ENCODE data around the gene SLC39A1.

SLC39A1 gene

DNA sequence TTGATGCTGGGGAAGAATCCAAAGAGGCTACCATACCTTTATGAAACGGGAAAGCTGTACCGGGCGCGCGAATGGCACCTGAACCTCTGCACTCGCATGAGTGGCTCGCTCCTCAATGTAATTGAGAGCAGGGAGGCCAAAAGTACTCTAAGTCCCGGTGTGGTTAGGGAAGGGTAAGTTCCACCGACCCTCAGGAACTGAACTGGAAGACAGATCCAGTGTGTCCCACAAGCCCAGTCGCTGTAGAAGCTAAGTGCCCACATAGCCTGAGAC is 41.6 kb downstream of the SLC39A1 start:
- Histone ChIP-seq H2BK120ac (ENCODE audit: low read depth, low read length) (no peak overlapping the region), H2BK12ac (ENCODE audit: low read length) (no peak overlapping the region), H2AFZ (ENCODE audit: low read length) (peak overlapping the region; percentile 62), H2BK5ac (ENCODE audit: low read length) (peak overlapping the region; percentile 87), H3K36me3 (replicated peaks in 1 of 2; ENCODE audit: control insufficient read depth in 2 of 2, insufficient read depth in 2 of 2, low read length in 2 of 2) (peaks cover 4 to 24% of the 10 kb centered on the region in 2 donors), H3K79me1 (ENCODE audit: low read depth, low read length) (peaks cover 3% of the 10 kb centered on the region), H3K9ac (ENCODE audit: low read depth, low read length, poor library complexity) (peak overlapping the region; percentile 92), H2AK5ac (ENCODE audit: low read depth, low read length) (peak overlapping the region; percentile 19), H4K91ac (ENCODE audit: low read depth, low read length, poor library complexity) (no peak overlapping the region), H4K8ac (ENCODE audit: low read depth, low read length) (no peak overlapping the region), H3K4ac (ENCODE audit: low read length) (no peak overlapping the region), H3K27me3 (ENCODE audit: control insufficient read depth in 3 of 3, insufficient read depth in 3 of 3, low read depth in 1 of 3, low read length in 3 of 3) (no peaks in the 10 kb centered on the region), H3K4me3 (ENCODE audit: low read length in 2 of 2) (peak overlapping the region; percentile 69 to 84), H3K27ac (replicated peaks; ENCODE audit: low read length) (peak overlapping the region; percentile 98), H3K14ac (ENCODE audit: low read length) (no peak overlapping the region), H3K18ac (ENCODE audit: low read length) (peak overlapping the region; percentile 80), H2BK15ac (ENCODE audit: low read length) (no peak overlapping the region), H3K23ac (ENCODE audit: low read depth, low read length, poor library complexity) (peak overlapping the region; percentile 0), H3K4me1 (ENCODE audit: control insufficient read depth in 2 of 2, insufficient read depth in 1 of 2, low read depth in 1 of 2, low read length in 2 of 2) (peaks cover 15 to 17% of the 10 kb centered on the region in 2 donors), H3K4me2 (ENCODE audit: insufficient read depth, low read length, poor library complexity, severe bottlenecking) (peak overlapping the region; percentile 63), H3K9me3 (replicated peaks in 1 of 2; ENCODE audit: control insufficient read depth in 2 of 2, insufficient read depth in 1 of 2, low read depth in 1 of 2, low read length in 2 of 2) (no peaks in the 10 kb centered on the region)
- WGBS, 2 donors (ENCODE audit: extremely low coverage in 2 of 2, insufficient read length in 2 of 2, insufficient replicate concordance in 1 of 2), result no CpG with 5 or more reads among the region's 10 CpGs
- no peak for DNase-seq (ENCODE audit: low spot score)

DNA sequence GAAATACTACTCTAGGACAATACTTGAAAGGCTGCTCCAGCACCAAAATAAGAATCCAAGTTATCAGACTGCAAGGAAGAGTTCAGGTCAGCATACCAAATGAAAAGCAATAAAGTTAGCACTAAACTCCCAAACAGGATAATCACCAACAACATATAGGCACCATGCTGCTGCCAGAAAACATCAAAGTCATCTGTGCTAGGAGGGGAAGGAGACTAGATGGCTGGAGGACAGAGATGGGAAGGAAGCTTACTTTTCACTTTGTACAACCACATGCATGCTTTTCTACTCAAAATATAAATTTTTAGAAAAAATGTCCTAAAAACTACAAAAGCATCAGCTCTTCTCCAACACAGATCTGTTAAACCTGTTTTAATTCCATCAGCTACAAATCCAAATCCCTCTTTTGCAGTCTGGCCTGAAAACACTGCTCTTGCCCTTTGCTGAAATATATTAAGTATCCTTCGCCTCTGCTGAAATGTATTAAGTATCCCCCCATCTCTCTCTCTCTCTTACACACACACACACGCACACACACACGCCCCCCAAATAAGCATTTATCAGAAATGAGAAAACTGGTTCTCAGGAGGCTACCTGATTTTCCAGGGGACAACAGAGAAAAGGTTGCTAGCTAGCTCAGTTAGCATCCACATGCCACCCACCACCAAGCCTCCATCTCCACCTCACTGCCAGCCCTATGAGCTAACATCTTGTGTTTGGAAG is 42.1 kb downstream of the SLC39A1 start:
- H2AFZ ChIP-seq (ENCODE audit: low read length), result no peak overlapping the region
- peak overlapping the region; percentile 69 to 84 for H3K4me3 ChIP-seq (ENCODE audit: low read length in 2 of 2)
- DNase-seq (ENCODE audit: low spot score), result no peak
- no peak overlapping the region for H4K91ac ChIP-seq (ENCODE audit: low read depth, low read length, poor library complexity)
- H3K23ac ChIP-seq (ENCODE audit: low read depth, low read length, poor library complexity), result peak overlapping the region; percentile 0
- H2BK15ac ChIP-seq (ENCODE audit: low read length), result no peak overlapping the region
- H3K79me1 ChIP-seq (ENCODE audit: low read depth, low read length), result peaks cover 3% of the 10 kb centered on the region
- no peak overlapping the region for H3K14ac ChIP-seq (ENCODE audit: low read length)
- H2BK120ac ChIP-seq (ENCODE audit: low read depth, low read length), result no peak overlapping the region
- no peaks in the 10 kb centered on the region for H3K9me3 ChIP-seq (replicated peaks in 1 of 2; ENCODE audit: control insufficient read depth in 2 of 2, insufficient read depth in 1 of 2, low read depth in 1 of 2, low read length in 2 of 2)
- H3K4me1 ChIP-seq (ENCODE audit: control insufficient read depth in 2 of 2, insufficient read depth in 1 of 2, low read depth in 1 of 2, low read length in 2 of 2), result peaks cover 15 to 17% of the 10 kb centered on the region in 2 donors
- peaks cover 4 to 25% of the 10 kb centered on the region in 2 donors for H3K36me3 ChIP-seq (replicated peaks in 1 of 2; ENCODE audit: control insufficient read depth in 2 of 2, insufficient read depth in 2 of 2, low read length in 2 of 2)
- no peak overlapping the region for H3K18ac ChIP-seq (ENCODE audit: low read length)
- peak overlapping the region; percentile 63 for H3K4me2 ChIP-seq (ENCODE audit: insufficient read depth, low read length, poor library complexity, severe bottlenecking)
- H2BK12ac ChIP-seq (ENCODE audit: low read length), result no peak overlapping the region
- no peak overlapping the region for H4K8ac ChIP-seq (ENCODE audit: low read depth, low read length)
- no peak overlapping the region for H3K27ac ChIP-seq (replicated peaks; ENCODE audit: low read length)
- no CpG with 5 or more reads among the region's 3 CpGs for WGBS, 2 donors (ENCODE audit: extremely low coverage in 2 of 2, insufficient read length in 2 of 2, insufficient replicate concordance in 1 of 2)
- peak overlapping the region; percentile 87 for H2BK5ac ChIP-seq (ENCODE audit: low read length)
- H3K9ac ChIP-seq (ENCODE audit: low read depth, low read length, poor library complexity), result peak overlapping the region; percentile 80
- no peak overlapping the region for H2AK5ac ChIP-seq (ENCODE audit: low read depth, low read length)
- no peak overlapping the region for H3K4ac ChIP-seq (ENCODE audit: low read length)
- H3K27me3 ChIP-seq (ENCODE audit: control insufficient read depth in 3 of 3, insufficient read depth in 3 of 3, low read depth in 1 of 3, low read length in 3 of 3), result no peaks in the 10 kb centered on the region

DNA sequence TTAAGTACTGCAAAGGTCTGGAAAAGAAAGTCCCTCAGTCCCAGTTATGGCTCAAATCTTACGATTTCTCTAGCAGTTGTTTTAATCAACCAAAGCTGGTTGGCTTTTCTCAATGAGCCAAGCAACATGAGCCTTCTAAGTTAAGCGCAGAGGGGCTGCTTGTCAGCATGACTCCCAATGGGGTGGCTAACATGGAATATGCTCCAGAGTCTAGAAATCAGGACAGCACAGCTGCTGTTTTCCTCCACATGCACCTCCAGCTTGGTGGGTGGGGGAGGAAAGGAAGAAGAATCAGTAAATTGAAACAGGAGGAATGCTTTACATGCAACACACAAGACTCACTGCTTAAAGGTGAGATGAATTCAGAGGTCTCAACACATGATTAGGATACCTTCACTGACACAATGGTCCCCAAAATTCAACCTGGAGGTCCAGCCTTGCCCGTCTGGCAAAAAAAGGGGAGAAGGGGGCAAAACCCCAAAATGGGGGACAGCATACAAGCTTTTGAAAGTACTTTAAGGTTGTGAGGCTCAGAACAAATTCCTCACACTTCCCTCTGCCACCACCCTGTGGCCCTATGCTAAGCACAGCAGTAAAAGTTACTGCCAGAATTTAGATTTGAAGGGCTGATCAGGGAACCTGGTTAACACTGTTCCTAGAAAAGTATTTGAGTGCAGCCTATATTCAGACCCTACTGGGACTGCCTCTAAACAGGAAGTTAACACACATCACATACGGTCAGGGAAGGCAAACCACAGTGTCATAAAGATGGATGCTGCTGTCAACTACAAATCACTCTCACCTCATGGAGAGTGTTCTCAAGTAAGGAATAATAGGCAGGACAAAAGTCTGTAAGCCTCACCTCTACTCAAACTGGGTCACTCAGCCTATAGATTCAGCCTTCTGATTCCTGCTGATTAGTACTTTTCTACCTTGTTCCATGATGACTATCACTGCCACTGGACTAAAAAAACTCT is 43.2 kb downstream of the SLC39A1 start:
- H2BK120ac ChIP-seq (ENCODE audit: low read depth, low read length), result no peak overlapping the region

DNA sequence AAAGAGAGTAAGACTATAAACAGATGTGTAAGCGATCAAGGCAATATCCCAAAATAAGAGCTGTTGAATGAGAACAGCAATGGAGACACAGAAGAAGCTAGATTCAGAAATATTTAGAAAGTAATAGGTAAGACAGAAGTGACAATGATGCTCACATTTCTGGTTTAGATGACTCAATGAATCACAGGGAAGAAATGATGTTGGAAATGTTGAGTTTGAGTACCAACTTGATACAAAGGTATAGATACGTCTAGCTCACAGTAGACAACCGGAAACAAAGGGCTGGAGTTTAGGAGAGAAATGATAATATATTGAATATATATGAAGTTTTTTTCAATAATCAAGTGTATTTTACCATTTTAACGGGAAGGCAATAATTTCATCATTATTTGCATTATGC is 47.0 kb downstream of the SLC39A1 start:
- Histone ChIP-seq H3K14ac (ENCODE audit: low read length) (no peak overlapping the region), H4K8ac (ENCODE audit: low read depth, low read length) (no peak overlapping the region), H2BK5ac (ENCODE audit: low read length) (no peak overlapping the region), H3K27ac (replicated peaks; ENCODE audit: low read length) (no peak overlapping the region), H2AFZ (ENCODE audit: low read length) (no peak overlapping the region), H3K9me3 (replicated peaks in 1 of 2; ENCODE audit: control insufficient read depth in 2 of 2, insufficient read depth in 1 of 2, low read depth in 1 of 2, low read length in 2 of 2) (peaks cover 0 to 2% of the 10 kb centered on the region in 2 donors), H2BK15ac (ENCODE audit: low read length) (no peak overlapping the region), H3K4me1 (ENCODE audit: control insufficient read depth in 2 of 2, insufficient read depth in 1 of 2, low read depth in 1 of 2, low read length in 2 of 2) (peaks cover 12 to 15% of the 10 kb centered on the region in 2 donors), H3K18ac (ENCODE audit: low read length) (no peak overlapping the region), H2BK12ac (ENCODE audit: low read length) (no peak overlapping the region), H3K9ac (ENCODE audit: low read depth, low read length, poor library complexity) (no peak overlapping the region), H3K23ac (ENCODE audit: low read depth, low read length, poor library complexity) (no peak overlapping the region), H2AK5ac (ENCODE audit: low read depth, low read length) (no peak overlapping the region), H3K4ac (ENCODE audit: low read length) (no peak overlapping the region), H3K27me3 (ENCODE audit: control insufficient read depth in 3 of 3, insufficient read depth in 3 of 3, low read depth in 1 of 3, low read length in 3 of 3) (no peaks in the 10 kb centered on the region), H2BK120ac (ENCODE audit: low read depth, low read length) (no peak overlapping the region), H3K79me1 (ENCODE audit: low read depth, low read length) (peaks cover 5% of the 10 kb centered on the region), H3K4me3 (ENCODE audit: low read length in 2 of 2) (no peak overlapping the region), H3K36me3 (replicated peaks in 1 of 2; ENCODE audit: control insufficient read depth in 2 of 2, insufficient read depth in 2 of 2, low read length in 2 of 2) (peaks cover 4 to 48% of the 10 kb centered on the region in 2 donors), H4K91ac (ENCODE audit: low read depth, low read length, poor library complexity) (no peak overlapping the region), H3K4me2 (ENCODE audit: insufficient read depth, low read length, poor library complexity, severe bottlenecking) (no peak overlapping the region)
- no CpG with 5 or more reads among the region's 4 CpGs for WGBS, 2 donors (ENCODE audit: extremely low coverage in 2 of 2, insufficient read length in 2 of 2, insufficient replicate concordance in 1 of 2)
- no peak for DNase-seq (ENCODE audit: low spot score)

More for the DNA sequence above, 43.2 kb downstream of the SLC39A1 start:
- Histone ChIP-seq H2AK5ac (ENCODE audit: low read depth, low read length) (no peak overlapping the region), H2BK5ac (ENCODE audit: low read length) (no peak overlapping the region), H2BK15ac (ENCODE audit: low read length) (no peak overlapping the region), H2AFZ (ENCODE audit: low read length) (no peak overlapping the region), H3K4me1 (ENCODE audit: control insufficient read depth in 2 of 2, insufficient read depth in 1 of 2, low read depth in 1 of 2, low read length in 2 of 2) (peaks cover 15 to 17% of the 10 kb centered on the region in 2 donors), H4K8ac (ENCODE audit: low read depth, low read length) (no peak overlapping the region), H3K9ac (ENCODE audit: low read depth, low read length, poor library complexity) (no peak overlapping the region), H3K23ac (ENCODE audit: low read depth, low read length, poor library complexity) (no peak overlapping the region), H3K27me3 (ENCODE audit: control insufficient read depth in 3 of 3, insufficient read depth in 3 of 3, low read depth in 1 of 3, low read length in 3 of 3) (no peaks in the 10 kb centered on the region), H3K79me1 (ENCODE audit: low read depth, low read length) (peaks cover 3% of the 10 kb centered on the region), H3K36me3 (replicated peaks in 1 of 2; ENCODE audit: control insufficient read depth in 2 of 2, insufficient read depth in 2 of 2, low read length in 2 of 2) (peaks cover 4 to 35% of the 10 kb centered on the region in 2 donors), H3K14ac (ENCODE audit: low read length) (no peak overlapping the region), H3K4me3 (ENCODE audit: low read length in 2 of 2) (peak overlapping the region in 1 of 2 donors; percentile 69), H4K91ac (ENCODE audit: low read depth, low read length, poor library complexity) (no peak overlapping the region), H3K9me3 (replicated peaks in 1 of 2; ENCODE audit: control insufficient read depth in 2 of 2, insufficient read depth in 1 of 2, low read depth in 1 of 2, low read length in 2 of 2) (no peaks in the 10 kb centered on the region), H3K4me2 (ENCODE audit: insufficient read depth, low read length, poor library complexity, severe bottlenecking) (peak overlapping the region; percentile 13), H2BK12ac (ENCODE audit: low read length) (no peak overlapping the region), H3K4ac (ENCODE audit: low read length) (no peak overlapping the region), H3K18ac (ENCODE audit: low read length) (no peak overlapping the region), H3K27ac (replicated peaks; ENCODE audit: low read length) (no peak overlapping the region)
- WGBS, 2 donors (ENCODE audit: extremely low coverage in 2 of 2, insufficient read length in 2 of 2, insufficient replicate concordance in 1 of 2), result no CpG with 5 or more reads among the region's 4 CpGs
- no peak for DNase-seq (ENCODE audit: low spot score)
